Upper lobe of left lung (tissue), 6 donors: ENCODE measurements around the gene FGD2. TPM values are rescaled to one million over a fixed set of nuclear protein-coding genes. Genes with fewer than 3 reads are reported as not detected.

Source experiments
- ATAC-seq, 2 donors: fragments of 200-7000 bp; cut with Tn5 transposase; one replicate each; pipeline ENCODE4 v1.9.1; 2022; ENCODE audit warnings: mild to moderate bottlenecking in 2 of 2, moderate library complexity in 2 of 2; ENCODE audit not compliant: low FRiP score in 2 of 2
- DNase-seq, 2 donors: peaks; one replicate each; pipeline ENCODE4 v3.0.0-alpha.2; 2019 to 2020
- H3K27ac ChIP-seq, 4 donors: fragments of 200-600 bp; sonication (generic); one replicate each; pipeline ENCODE4 v1.5.1; 2016 to 2019
- H3K27me3 ChIP-seq, 4 donors: fragments of 200-600 bp; sonication (generic); one replicate each; pipeline ENCODE4 v1.5.1; 2017 to 2019
- H3K36me3 ChIP-seq, 4 donors: fragments of 200-600 bp; sonication (generic); one replicate each; pipeline ENCODE4 v1.5.1; 2016 to 2019
- H3K4me1 ChIP-seq, 4 donors: fragments of 200-600 bp; sonication (generic); one replicate each; pipeline ENCODE4 v1.5.1; 2018 to 2019
- H3K4me3 ChIP-seq, 4 donors: fragments of 200-600 bp; sonication (generic); one replicate each; pipeline ENCODE4 v1.5.1; 2017 to 2019; ENCODE audit warnings: mild to moderate bottlenecking in 2 of 4, moderate library complexity in 1 of 4
- H3K9me3 ChIP-seq, 4 donors: fragments of 200-600 bp; sonication (generic); one replicate each; pipeline ENCODE4 v1.5.1; 2018 to 2019
- CTCF ChIP-seq, 6 experiments: fragments of 450-650 bp in 4 of 6; fragments of 200-600 bp in 2 of 6; sonication (generic) in 2 of 6; IDR thresholded peaks; one replicate each; pipeline ENCODE4 v1.5.1; 2016 to 2019; ENCODE audit warnings: antibody characterized with exemption in 6 of 6
- EP300 ChIP-seq, 4 donors: sonication (generic); formaldehyde crosslinking; IDR thresholded peaks; one replicate each; pipeline ENCODE4 v1.5.1; 2017; ENCODE audit warnings: antibody characterized with exemption in 4 of 4, control low read depth in 2 of 4
- POLR2A ChIP-seq, 4 donors: fragments of 450-650 bp; IDR thresholded peaks; one replicate each; pipeline ENCODE4 v1.5.1; 2016 to 2017; ENCODE audit warnings: antibody characterized with exemption in 4 of 4, mild to moderate bottlenecking in 2 of 4
- POLR2AphosphoS5 ChIP-seq, 2 donors: sonication (generic); formaldehyde crosslinking; IDR thresholded peaks; one replicate each; pipeline ENCODE4 v1.5.1; 2017; ENCODE audit warnings: antibody characterized with exemption in 2 of 2
- WGBS, 2 donors: methylation state at CpG; one replicate each; pipeline ENCODE4 v1.1.5; 2017 to 2018; 5-methylcytosine and 5-hydroxymethylcytosine counted together
- total RNA-seq, 6 donors: library from RNA; depleted of rRNA in 4 of 6; stranded (reverse); fragments of >200 nt in 4 of 6; gene quantifications; one replicate each; pipeline versions ENCODE4 v1.1.0 to v1.2.1, GENCODE V29; 2016 to 2021
- donor health status: DM: no; HTN: no; CAD: no; lungs with moderate emphysema.
- donor health status: DM: no; HTN: yes; CAD: no; lungs with severe emphysema.

Gene FGD2
- total RNA-seq, 6 donors from 2014 or later, result 50.8 to 204 (median 92.3) TPM

DNA sequence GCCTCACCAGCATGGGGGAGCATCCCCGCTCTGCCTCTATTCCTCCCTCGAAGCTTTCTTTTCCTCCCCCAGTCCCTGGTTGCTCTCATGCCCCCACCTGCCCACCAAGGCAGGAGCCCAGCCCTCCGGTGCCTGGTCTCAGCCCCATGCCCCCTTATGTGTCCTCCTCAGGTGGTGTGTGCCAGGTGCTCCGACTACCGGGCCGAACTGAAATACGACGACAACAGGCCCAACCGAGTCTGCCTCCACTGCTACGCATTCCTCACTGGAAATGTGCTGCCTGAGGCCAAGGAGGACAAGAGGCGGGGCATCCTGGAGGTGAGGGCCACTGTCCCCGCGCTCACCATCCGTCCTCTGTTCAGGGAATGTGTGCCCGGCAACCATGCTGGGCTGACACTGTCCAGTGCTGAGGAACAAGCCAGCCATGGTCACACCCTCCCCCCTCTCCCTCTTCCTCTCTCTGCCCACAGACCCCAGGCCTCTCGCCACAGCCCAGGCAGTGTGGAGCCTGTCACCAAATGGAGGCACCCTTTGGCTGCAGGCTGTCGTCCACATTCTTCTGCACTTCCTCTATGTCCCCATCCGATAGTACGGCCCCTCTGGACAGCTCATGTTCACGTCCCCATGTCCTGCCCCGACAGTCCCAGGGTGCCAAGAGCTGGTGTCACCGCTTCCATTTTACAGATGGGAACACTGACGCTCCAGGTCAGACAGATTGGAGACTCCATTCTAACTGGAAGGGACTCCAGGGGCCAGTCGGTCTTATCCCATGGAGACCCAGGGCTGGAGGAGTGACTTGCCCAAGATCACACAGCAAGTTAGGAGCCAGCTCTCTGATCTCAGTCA, 20.4 kb downstream of the FGD2 start:
- 88 to 92% methylated on average over 23 to 24 of the region's 24 CpGs for WGBS, 2 donors
- H3K4me1 ChIP-seq, result peaks cover 0 to 5% (median 3%) of the 10 kb centered on the region in 4 donors
- TF ChIP-seq CTCF (IDR thresholded peaks at IDR 0.05), result no peak
- no peak for TF ChIP-seq POLR2AphosphoS5 (IDR thresholded peaks at IDR 0.05)
- no peak for TF ChIP-seq EP300 (IDR thresholded peaks at IDR 0.05)
- no peak for TF ChIP-seq POLR2A (IDR thresholded peaks at IDR 0.05)
- no peak for ATAC-seq
- H3K27me3 ChIP-seq, result no peaks in the 10 kb centered on the region
- H3K9me3 ChIP-seq, result no peaks in the 10 kb centered on the region
- no peak for DNase-seq
- peaks cover 0 to 5% (median 2%) of the 10 kb centered on the region in 4 donors for H3K36me3 ChIP-seq
- no peak overlapping the region for H3K4me3 ChIP-seq
- no peak overlapping the region for H3K27ac ChIP-seq

DNA sequence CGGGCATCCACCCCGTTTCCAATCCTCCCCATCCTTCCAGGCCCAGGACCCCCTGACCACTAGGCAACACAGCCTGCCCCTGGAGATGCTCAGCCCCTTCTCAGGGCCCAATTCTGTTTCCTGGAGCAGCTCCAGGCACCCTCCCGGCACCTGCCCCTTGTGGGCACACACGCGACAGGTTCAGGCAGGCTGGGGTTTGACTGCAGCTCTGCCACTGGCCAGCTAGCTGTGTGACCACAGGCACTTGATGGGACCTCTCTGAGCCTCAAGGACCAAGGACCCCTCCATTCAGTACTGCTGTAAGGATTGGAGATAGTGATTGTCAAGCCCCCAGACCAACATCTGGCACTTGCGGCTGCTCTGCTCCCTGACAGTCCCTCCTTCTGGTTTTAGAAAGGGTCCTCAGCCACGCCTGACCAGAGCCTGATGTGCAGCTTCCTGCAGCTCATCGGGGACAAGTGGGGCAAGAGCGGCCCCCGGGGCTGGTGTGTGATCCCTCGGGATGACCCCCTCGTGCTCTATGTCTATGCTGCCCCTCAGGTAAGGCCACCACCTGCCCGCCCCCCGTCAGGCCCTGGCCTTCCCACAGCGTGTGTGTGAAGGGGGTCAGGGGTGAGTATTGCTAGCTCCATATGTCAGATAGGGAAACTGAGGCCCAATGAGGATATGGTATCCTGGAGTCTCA, 21.7 kb downstream of the FGD2 start:
- Histone ChIP-seq H3K27ac (no peak overlapping the region), H3K9me3 (no peaks in the 10 kb centered on the region), H3K4me3 (no peak overlapping the region), H3K4me1 (peaks cover 0 to 5% (median 3%) of the 10 kb centered on the region in 4 donors), H3K36me3 (peaks cover 0 to 5% (median 2%) of the 10 kb centered on the region in 4 donors), H3K27me3 (no peaks in the 10 kb centered on the region)
- no peak for TF ChIP-seq EP300 (IDR thresholded peaks at IDR 0.05)
- no peak for TF ChIP-seq POLR2AphosphoS5 (IDR thresholded peaks at IDR 0.05)
- TF ChIP-seq CTCF (IDR thresholded peaks at IDR 0.05), result no peak
- TF ChIP-seq POLR2A (IDR thresholded peaks at IDR 0.05), result no peak
- 80 to 90% methylated on average over 10 to 15 of the region's 15 CpGs for WGBS, 2 donors
- no peak for ATAC-seq
- DNase-seq, result no peak

DNA sequence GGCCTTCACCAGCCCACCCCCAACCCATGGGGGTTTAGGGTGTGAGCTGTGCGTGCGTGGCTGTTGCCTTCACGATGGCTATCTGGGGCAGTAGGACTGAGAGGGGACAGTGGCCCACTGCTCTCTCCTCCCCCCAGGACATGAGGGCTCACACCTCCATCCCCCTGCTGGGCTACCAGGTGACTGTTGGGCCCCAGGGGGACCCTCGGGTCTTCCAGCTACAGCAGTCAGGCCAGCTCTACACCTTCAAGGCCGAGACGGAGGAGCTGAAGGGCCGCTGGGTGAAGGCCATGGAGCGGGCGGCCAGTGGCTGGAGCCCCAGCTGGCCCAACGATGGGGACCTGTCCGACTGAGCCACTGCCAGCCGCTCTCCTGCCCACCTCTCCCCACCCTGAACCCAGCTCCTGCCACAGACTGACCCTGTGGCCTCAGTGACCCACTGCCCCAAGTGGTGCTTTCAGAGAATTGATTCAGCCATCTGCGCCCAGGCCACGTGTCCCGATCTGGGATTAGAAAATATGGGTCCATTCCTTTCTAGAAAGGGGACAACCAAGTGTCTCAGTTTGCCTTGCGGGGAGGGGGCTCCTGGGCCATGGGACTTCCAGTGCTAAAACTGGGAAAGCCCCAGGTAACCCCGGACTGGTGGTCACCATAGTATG, 22.5 kb downstream of the FGD2 start:
- ATAC-seq (no peak), DNase-seq (no peak)
- Histone ChIP-seq H3K9me3 (no peaks in the 10 kb centered on the region), H3K27me3 (no peaks in the 10 kb centered on the region), H3K4me3 (no peak overlapping the region), H3K36me3 (peaks cover 0 to 5% (median 2%) of the 10 kb centered on the region in 4 donors), H3K27ac (no peak overlapping the region), H3K4me1 (peaks cover 0 to 5% (median 3%) of the 10 kb centered on the region in 4 donors)
- 93 to 98% methylated on average over 12 to 13 of the region's 17 CpGs for WGBS, 2 donors
- TF ChIP-seq POLR2AphosphoS5 (IDR thresholded peaks at IDR 0.05) (no peak), CTCF (IDR thresholded peaks at IDR 0.05) (no peak), POLR2A (IDR thresholded peaks at IDR 0.05) (no peak), EP300 (IDR thresholded peaks at IDR 0.05) (no peak)

DNA sequence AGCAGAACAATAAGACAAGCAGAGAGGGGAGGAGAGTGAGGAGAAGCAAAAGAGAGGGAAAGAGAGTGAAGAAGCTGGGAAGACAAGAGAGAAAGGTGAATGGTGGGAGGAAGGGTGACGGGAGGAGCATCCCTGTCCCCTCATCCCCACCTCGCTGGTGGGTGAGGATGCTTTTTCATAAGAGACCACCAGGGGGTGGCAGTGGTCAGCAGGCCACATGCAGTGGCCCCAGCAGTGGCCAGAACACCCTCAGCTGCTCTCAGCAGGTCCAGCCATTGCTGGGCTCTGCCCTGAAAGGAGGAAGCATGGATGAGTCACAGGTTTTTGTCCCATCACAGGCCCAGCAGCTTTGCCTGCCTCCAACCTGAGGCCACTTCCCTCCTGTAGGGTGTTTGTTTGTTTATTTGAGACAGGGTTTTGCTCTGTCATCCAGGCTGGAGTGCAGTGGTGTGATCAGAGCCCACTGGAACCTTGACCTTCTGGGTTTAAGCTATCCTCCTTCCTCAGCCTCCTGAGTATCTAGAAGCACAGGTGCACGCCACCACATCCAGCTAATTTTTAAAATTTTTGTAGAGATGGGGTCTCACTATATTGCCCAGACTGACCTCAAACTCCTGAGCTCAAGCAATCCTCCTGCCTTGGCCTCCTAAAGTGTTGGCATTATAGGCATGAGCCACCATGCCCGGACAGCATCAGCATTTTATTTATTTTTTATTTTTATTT, 24.0 kb downstream of the FGD2 start:
- Histone ChIP-seq H3K27ac (peak overlapping the region; percentile 10 to 69 (median 38)), H3K9me3 (no peaks in the 10 kb centered on the region), H3K27me3 (no peaks in the 10 kb centered on the region), H3K4me1 (peaks cover 0 to 5% (median 0%) of the 10 kb centered on the region in 4 donors), H3K4me3 (no peak overlapping the region), H3K36me3 (peaks cover 0 to 5% (median 2%) of the 10 kb centered on the region in 4 donors)
- WGBS, 2 donors, result 65 to 68% methylated on average over 4 of the region's 4 CpGs
- ATAC-seq (peak; percentile 89 to 96), DNase-seq (peak in 1 of 2 donors; percentile 91)
- TF ChIP-seq EP300 (IDR thresholded peaks at IDR 0.05), result no peak
- peak; percentile 63 to 90 (median 84) for TF ChIP-seq CTCF (IDR thresholded peaks at IDR 0.05)
- TF ChIP-seq POLR2AphosphoS5 (IDR thresholded peaks at IDR 0.05), result peak; percentile 36 to 68
- TF ChIP-seq POLR2A (IDR thresholded peaks at IDR 0.05), result no peak
